Hematopoietic multipotent progenitor cell treated with erythropoietin and hydrocortisone succinate and interleukin-3 and kit ligand, for 17 days (in vitro differentiated cells): ENCODE measurements around the gene ACAP3.
A peak's percentile ranks its signal among the peaks of the same experiment; 100 is the strongest.

Source experiments
- DNase-seq: peaks from one replicate; pipeline ENCODE4 v3.0.0-alpha.2; 2015; ENCODE audit warnings: low spot score

The ACAP3 gene

GRCh38 chr1:1314237-1314586, 6.5 kb upstream of the ACAP3 start:
- no peak for DNase-seq

GRCh38 chr1:1313500-1314236, 5.9 kb upstream of the ACAP3 start:
- DNase-seq = no peak

GRCh38 chr1:1312450-1313314, 5.0 kb upstream of the ACAP3 start:
- DNase-seq = no peak

- DNase-seq = no peak
These were observed 3.7 kb upstream of the ACAP3 start for GRCh38 chr1:1311107-1312104.

GRCh38 chr1:1310476-1311053, 2.8 kb upstream of the ACAP3 start:
- no peak for DNase-seq

- DNase-seq = no peak
These were observed 2.3 kb upstream of the ACAP3 start for GRCh38 chr1:1310109-1310385.

GRCh38 chr1:1309251-1310108, 1.8 kb upstream of the ACAP3 start:
- DNase-seq = no peak

GRCh38 chr1:1308756-1309250, 1.1 kb upstream of the ACAP3 start:
- DNase-seq = no peak

GRCh38 chr1:1307261-1307922, 338 bp downstream of the ACAP3 start:
- DNase-seq = no peak

GRCh38 chr1:1306661-1307260, 969 bp downstream of the ACAP3 start:
- no peak for DNase-seq

GRCh38 chr1:1306070-1306660, 1.6 kb downstream of the ACAP3 start:
- no peak for DNase-seq

GRCh38 chr1:1305300-1306069, 2.2 kb downstream of the ACAP3 start:
- DNase-seq = peak; percentile 65

GRCh38 chr1:1304331-1305299, 3.1 kb downstream of the ACAP3 start:
- no peak for DNase-seq

- no peak for DNase-seq
These were observed 4.0 kb downstream of the ACAP3 start for GRCh38 chr1:1303736-1304135.

GRCh38 chr1:1302951-1303509, 4.7 kb downstream of the ACAP3 start:
- no peak for DNase-seq

- DNase-seq = no peak
These were observed 5.7 kb downstream of the ACAP3 start for GRCh38 chr1:1302006-1302430.

GRCh38 chr1:1300352-1300739, 7.4 kb downstream of the ACAP3 start:
- DNase-seq = no peak
